GM12878 (cell line): Measurements from ENCODE around the gene MGAT5. TPM values are rescaled to one million over a fixed set of nuclear protein-coding genes. Genes with fewer than 3 reads are reported as not detected.

Experiments used
- ATAC-seq: fragments of 200-7000 bp; cut with Tn5 transposase; 3 replicates; pipeline ENCODE4 v1.9.1; 2020; ENCODE audit warnings: mild to moderate bottlenecking, moderate library complexity
- BruUV-seq: library from RNA; stranded (reverse); fragments of 400-500 nt; replicated peaks from 2 replicates; lab custom pipeline; 2021; lab: Mats Ljungman, UMichigan
- CTCF ChIA-PET: fragments of 300-600 bp; sonication (Branson Sonifier 250); formaldehyde crosslinking; extraction: SDS; loops from one replicate; lab custom pipeline; 2021; ENCODE audit warnings: inconsistent platforms; lab: Yijun Ruan, JAX
- POLR2A ChIA-PET: fragments of 350-600 bp; formaldehyde crosslinking; extraction: SDS; loops from one replicate; lab custom pipeline; 2021; ENCODE audit warnings: inconsistent platforms; lab: Charles Lee
- RAD21 ChIA-PET: fragments of 300-600 bp; sonication (Branson Sonifier 250); formaldehyde crosslinking; loops from one replicate; lab custom pipeline; 2023; ENCODE audit warnings: antibody characterized with exemption; ENCODE audit not compliant: unreplicated experiment; lab: Charles Lee
- SMC1A ChIA-PET: fragments of 300-600 bp; sonication (Branson Sonifier 250); formaldehyde crosslinking; loops from one replicate; lab custom pipeline; 2023; ENCODE audit not compliant: unreplicated experiment, uncharacterized antibody; lab: Charles Lee
- DNase-seq: peaks from one replicate; pipeline ENCODE4 v3.0.0-alpha.2; 2011; ENCODE audit warnings: low read depth, low spot score
- FAIRE-seq: peaks from 3 replicates; lab custom pipeline; 2011; peaks lifted over from hg19 to GRCh38; lab: Jason Lieb, UNC
- H2AFZ ChIP-seq: 2 replicates; pipeline ENCODE4 v1.6.0; 2011; ENCODE audit warnings: low read depth, low read length, control low read depth; ENCODE audit not compliant: control insufficient read depth
- H3K27ac ChIP-seq: 2 replicates; pipeline ENCODE4 v1.5.1; 2011; ENCODE audit warnings: control low read depth; ENCODE audit not compliant: control insufficient read depth, insufficient read depth
- H3K27me3 ChIP-seq, 2 experiments: replicated peaks in 1 of 2; 2 replicates each; pipeline versions ENCODE4 v1.6.0 to v1.6.1; 2011; ENCODE audit warnings: low read length in 1 of 2; ENCODE audit not compliant: control insufficient read depth in 2 of 2, insufficient read depth in 2 of 2
- H3K36me3 ChIP-seq, 2 experiments: 2 replicates each; pipeline ENCODE4 v1.5.1; 2011; ENCODE audit warnings: low read length in 1 of 2; ENCODE audit not compliant: control insufficient read depth in 2 of 2, insufficient read depth in 2 of 2
- H3K4me1 ChIP-seq: 2 replicates; pipeline ENCODE4 v1.6.1; 2011; ENCODE audit warnings: mild to moderate bottlenecking, low read length, moderate library complexity, mixed read lengths; ENCODE audit not compliant: control insufficient read depth, insufficient read depth
- H3K4me2 ChIP-seq: 2 replicates; pipeline ENCODE4 v1.6.0; 2011; ENCODE audit warnings: control low read depth; ENCODE audit not compliant: control insufficient read depth, insufficient read depth
- H3K4me3 ChIP-seq: fragments of 200-600 bp; sonication (generic); 2 replicates; pipeline ENCODE4 v1.5.1; 2016
- H3K79me2 ChIP-seq: 2 replicates; pipeline ENCODE4 v1.6.0; 2011; ENCODE audit warnings: low read length; ENCODE audit not compliant: control insufficient read depth, insufficient read depth
- H3K9ac ChIP-seq: 2 replicates; pipeline ENCODE4 v1.8.0; 2011; ENCODE audit warnings: low read length, control low read depth, mixed read lengths; ENCODE audit not compliant: control insufficient read depth, insufficient read depth
- H3K9me3 ChIP-seq: replicated peaks from 3 replicates; pipeline ENCODE4 v1.5.1; 2011; ENCODE audit warnings: mild to moderate bottlenecking, low read length; ENCODE audit not compliant: control insufficient read depth, insufficient read depth
- H4K20me1 ChIP-seq: 2 replicates; pipeline ENCODE4 v1.6.0; 2011; ENCODE audit not compliant: control insufficient read depth, insufficient read depth
- CHD4 ChIP-seq: fragments of 200-600 bp; sonication (generic); IDR thresholded peaks from 2 replicates; pipeline ENCODE4 v1.6.1; 2016; ENCODE audit warnings: mild to moderate bottlenecking
- EZH2 ChIP-seq: IDR thresholded peaks from 2 replicates; pipeline ENCODE4 v1.6.1; 2012; ENCODE audit warnings: low read depth, mild to moderate bottlenecking, control low read depth, inconsistent platforms, low read length, borderline replicate concordance; ENCODE audit not compliant: control insufficient read depth
- FOS ChIP-seq: IDR thresholded peaks from 3 replicates; pipeline ENCODE4 v1.6.1; 2011; ENCODE audit warnings: borderline replicate concordance; ENCODE audit not compliant: insufficient read length; ENCODE audit errors: extremely low read depth
- NFIC ChIP-seq: IDR thresholded peaks from 2 replicates; pipeline ENCODE4 v1.6.1; 2012; ENCODE audit warnings: low read depth, mild to moderate bottlenecking, inconsistent platforms, low read length, moderate library complexity
- NFXL1 ChIP-seq: fragments of 450-650 bp; IDR thresholded peaks from 2 replicates; pipeline ENCODE4 v1.6.1; 2017; ENCODE audit warnings: antibody characterized with exemption, mild to moderate bottlenecking, borderline replicate concordance
- SRF ChIP-seq, 2 experiments: IDR thresholded peaks; 2 replicates each; pipeline ENCODE4 v1.6.1; 2011; ENCODE audit warnings: low read depth in 2 of 2, low read length in 2 of 2, mild to moderate bottlenecking in 1 of 2, moderate library complexity in 1 of 2
- STAT1 ChIP-seq: fragments of 450-650 bp; conservative IDR thresholded peaks from 2 replicates; pipeline ENCODE4 v1.6.1; 2014; ENCODE audit warnings: antibody characterized with exemption, mild to moderate bottlenecking
- TARDBP ChIP-seq: IDR thresholded peaks from 2 replicates; pipeline ENCODE4 v1.6.1; 2016; ENCODE audit warnings: borderline replicate concordance
- ZNF24 ChIP-seq: fragments of 450-650 bp; IDR thresholded peaks from 2 replicates; pipeline ENCODE4 v1.6.1; 2017; ENCODE audit warnings: antibody characterized with exemption, mild to moderate bottlenecking
- WGBS: methylation state at CpG from one replicate; pipeline ENCODE4 v1.1.6; 2016; ENCODE audit warnings: low lambda C conversion rate; ENCODE audit not compliant: insufficient replicate concordance, insufficient coverage; ENCODE audit errors: missing lambda C conversion rate; 5-methylcytosine and 5-hydroxymethylcytosine counted together
- in situ Hi-C: fragments of 300-500 bp; cut with MboI; formaldehyde crosslinking; loops from 9 replicates; pipeline ENCODE4 v1.14.3; 2018; ENCODE audit warnings: mixed read lengths
- intact Hi-C: fragments of 100-400 bp; cut with micrococcal nuclease; formaldehyde crosslinking; loops from one replicate; pipeline ENCODE4 v1.14.2; 2022; ENCODE audit not compliant: unreplicated experiment
- polyA plus RNA-seq, 11 experiments: library from polyadenylated mRNA; depleted of rRNA in 4 of 11; unstranded in 6 of 11; stranded (reverse) in 5 of 11; fragments of >200 nt; fragmentation: Nextera tagmentation in 4 of 11; fragmentation: Illumina TruSeq in 1 of 11; extraction: Ambion mirVana in 4 of 11; extraction: Trizol in 1 of 11; gene quantifications; 1 replicate in 1 of 11; 2 replicates in 10 of 11; pipeline versions ENCODE4 v1.2.1 to v1.2.3, GENCODE V29; 2011 to 2016; ENCODE audit warnings: inconsistent platforms in 2 of 11, missing spikeins in 2 of 11, low read depth in 1 of 11
- total RNA-seq, 4 experiments: library from RNA; depleted of rRNA in 3 of 4; stranded (reverse); fragments of >200 nt in 3 of 4; fragmentation: Illumina TruSeq in 1 of 4; extraction: Trizol in 1 of 4; gene quantifications; 2 replicates each; pipeline versions ENCODE4 v1.2.1 to v1.2.3, GENCODE V29; 2013 to 2021
- TF ChIP-seq, protein P1 (sequence below): IDR thresholded peaks from 2 replicates; pipeline ENCODE4 v1.6.1; 2011; ENCODE audit warnings: low read depth, mild to moderate bottlenecking, low read length, moderate library complexity, borderline replicate concordance; ENCODE audit errors: extremely low read depth
- TF ChIP-seq, protein P2 (sequence below): fragments of 450-650 bp; formaldehyde crosslinking; IDR thresholded peaks from 2 replicates; pipeline ENCODE4 v1.4.0; 2022; ENCODE audit warnings: mild to moderate bottlenecking, moderate library complexity
- TF ChIP-seq, protein P3 (sequence below): fragments of 450-650 bp; IDR thresholded peaks from 2 replicates; pipeline ENCODE4 v1.6.1; 2017; ENCODE audit warnings: borderline replicate concordance

The MGAT5 gene
- total and polyA plus RNA-seq, 10 of the 15 experiments (the other 5 are each of a cell fraction or from before 2014, with no cell fraction given) = 4.9 to 104 (median 36.2) TPM

DNA sequence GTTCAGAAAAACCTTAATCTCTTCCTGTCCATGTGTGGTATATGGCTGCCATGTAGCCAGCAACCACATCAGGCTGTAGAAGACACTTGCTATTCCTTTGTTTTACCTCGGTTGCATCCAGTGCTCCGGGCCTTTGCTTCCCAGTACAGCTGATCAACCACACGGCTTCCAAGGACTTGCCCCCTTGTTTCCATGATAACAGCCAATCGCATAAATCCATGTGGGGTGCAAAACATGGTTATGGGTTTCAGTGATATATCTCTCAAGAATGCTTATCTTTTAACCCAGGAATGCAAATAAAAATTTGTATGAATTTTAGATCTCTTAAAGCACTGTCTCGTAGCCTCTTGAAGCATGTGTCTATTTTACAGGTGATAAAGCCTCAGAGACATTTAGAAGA is 118.3 kb downstream of the MGAT5 start:
- ChIA-PET CTCF (interaction anchor here (1.2 to 1.6 kb wide), 2 partner anchors 39 kb away, joined by 4 to 5 read pairs; no protein-coding TSS in a partner anchor), RAD21 (no interaction called here), POLR2A (no interaction called here), SMC1A (interaction anchor here (0.7 to 1.6 kb wide), 3 partner anchors 39 to 422 kb away, joined by 3 to 4 read pairs (median 3); no protein-coding TSS in a partner anchor)
- ATAC-seq (no peak), FAIRE-seq (no peak), DNase-seq (no peak)
- in situ Hi-C loops (no loop called here), intact Hi-C loops (no loop called here)
- Histone ChIP-seq H3K79me2 (no peaks in the 10 kb centered on the region), H3K4me1 (peaks cover 18% of the 10 kb centered on the region), H3K4me3 (no peak overlapping the region), H4K20me1 (no peaks in the 10 kb centered on the region; the same call in 1 of the 2 replicates), H3K4me2 (no peak overlapping the region), H3K9ac (no peak overlapping the region), H3K27ac (no peak overlapping the region), H2AFZ (no peak overlapping the region), H3K36me3 (peaks cover 4 to 29% of the 10 kb centered on the region in 2 experiments; a peak in 2 of 4 replicates), H3K9me3 (no peaks in the 10 kb centered on the region), H3K27me3 (no peaks in the 10 kb centered on the region)
- TF ChIP-seq SRF (IDR thresholded peaks at IDR 0.05; ENCODE audit: low read depth in 2 of 2, low read length in 2 of 2) (no peak), FOS (no peak), STAT1 (no peak), TARDBP (no peak), EZH2 (no peak), NFIC (no peak), ZNF24 (no peak), NFXL1 (no peak), CHD4 (no peak)
- TF ChIP-seq, protein P1, sequence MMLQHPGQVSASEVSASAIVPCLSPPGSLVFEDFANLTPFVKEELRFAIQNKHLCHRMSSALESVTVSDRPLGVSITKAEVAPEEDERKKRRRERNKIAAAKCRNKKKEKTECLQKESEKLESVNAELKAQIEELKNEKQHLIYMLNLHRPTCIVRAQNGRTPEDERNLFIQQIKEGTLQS = no peak
- TF ChIP-seq, protein P2, sequence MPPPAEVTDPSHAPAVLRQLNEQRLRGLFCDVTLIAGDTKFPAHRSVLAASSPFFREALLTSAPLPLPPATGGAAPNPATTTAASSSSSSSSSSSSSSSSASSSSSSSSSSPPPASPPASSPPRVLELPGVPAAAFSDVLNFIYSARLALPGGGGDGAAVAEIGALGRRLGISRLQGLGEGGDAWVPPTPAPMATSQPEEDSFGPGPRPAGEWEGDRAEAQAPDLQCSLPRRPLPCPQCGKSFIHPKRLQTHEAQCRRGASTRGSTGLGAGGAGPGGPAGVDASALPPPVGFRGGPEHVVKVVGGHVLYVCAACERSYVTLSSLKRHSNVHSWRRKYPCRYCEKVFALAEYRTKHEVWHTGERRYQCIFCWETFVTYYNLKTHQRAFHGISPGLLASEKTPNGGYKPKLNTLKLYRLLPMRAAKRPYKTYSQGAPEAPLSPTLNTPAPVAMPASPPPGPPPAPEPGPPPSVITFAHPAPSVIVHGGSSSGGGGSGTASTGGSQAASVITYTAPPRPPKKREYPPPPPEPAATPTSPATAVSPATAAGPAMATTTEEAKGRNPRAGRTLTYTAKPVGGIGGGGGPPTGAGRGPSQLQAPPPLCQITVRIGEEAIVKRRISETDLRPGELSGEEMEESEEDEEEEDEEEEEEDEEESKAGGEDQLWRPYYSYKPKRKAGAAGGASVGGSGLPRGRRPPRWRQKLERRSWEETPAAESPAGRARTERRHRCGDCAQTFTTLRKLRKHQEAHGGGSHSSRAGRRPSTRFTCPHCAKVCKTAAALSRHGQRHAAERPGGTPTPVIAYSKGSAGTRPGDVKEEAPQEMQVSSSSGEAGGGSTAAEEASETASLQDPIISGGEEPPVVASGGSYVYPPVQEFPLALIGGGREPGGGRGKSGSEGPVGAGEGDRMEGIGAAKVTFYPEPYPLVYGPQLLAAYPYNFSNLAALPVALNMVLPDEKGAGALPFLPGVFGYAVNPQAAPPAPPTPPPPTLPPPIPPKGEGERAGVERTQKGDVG = no peak
- TF ChIP-seq, protein P3, sequence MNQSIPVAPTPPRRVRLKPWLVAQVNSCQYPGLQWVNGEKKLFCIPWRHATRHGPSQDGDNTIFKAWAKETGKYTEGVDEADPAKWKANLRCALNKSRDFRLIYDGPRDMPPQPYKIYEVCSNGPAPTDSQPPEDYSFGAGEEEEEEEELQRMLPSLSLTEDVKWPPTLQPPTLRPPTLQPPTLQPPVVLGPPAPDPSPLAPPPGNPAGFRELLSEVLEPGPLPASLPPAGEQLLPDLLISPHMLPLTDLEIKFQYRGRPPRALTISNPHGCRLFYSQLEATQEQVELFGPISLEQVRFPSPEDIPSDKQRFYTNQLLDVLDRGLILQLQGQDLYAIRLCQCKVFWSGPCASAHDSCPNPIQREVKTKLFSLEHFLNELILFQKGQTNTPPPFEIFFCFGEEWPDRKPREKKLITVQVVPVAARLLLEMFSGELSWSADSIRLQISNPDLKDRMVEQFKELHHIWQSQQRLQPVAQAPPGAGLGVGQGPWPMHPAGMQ = no peak
- no TSS peak for BruUV-seq
- 98% methylated on average over 5 of the region's 5 CpGs for WGBS
